GM21515 (cell line): Measurements from ENCODE around the gene CYP24A1.

Experiments used
- ATAC-seq: cut with Tn5 transposase; IDR thresholded peaks from one replicate; pipeline ENCODE4 v1.9.1; 2021; ENCODE audit not compliant: unreplicated experiment

The CYP24A1 gene

DNA sequence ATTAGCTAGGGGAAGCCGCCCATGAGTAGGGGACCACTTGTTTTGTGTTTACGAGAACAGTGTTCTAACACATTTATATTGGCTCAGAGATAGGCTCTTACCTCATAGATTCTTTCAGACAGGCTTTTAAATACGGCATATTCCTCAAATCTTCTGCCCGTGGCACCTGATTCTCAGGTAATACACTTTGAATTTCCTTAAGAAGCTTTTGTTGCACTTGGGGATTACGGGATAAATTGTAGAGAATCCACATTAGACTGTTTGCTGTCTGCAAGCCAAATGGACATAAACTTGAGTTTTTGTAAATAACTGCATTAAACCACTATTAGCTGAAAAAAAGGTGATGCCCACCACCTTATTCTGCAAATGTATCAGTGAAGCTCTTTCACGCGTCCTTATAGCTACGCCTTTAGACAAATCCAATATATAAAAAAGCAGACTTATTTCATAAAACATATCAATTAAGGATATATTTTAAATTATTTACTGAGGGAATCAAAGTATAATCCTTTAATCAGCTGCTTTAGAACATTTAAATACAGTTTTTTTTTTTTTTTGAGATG is 14.8 kb downstream of the CYP24A1 start:
- no peak for ATAC-seq

DNA sequence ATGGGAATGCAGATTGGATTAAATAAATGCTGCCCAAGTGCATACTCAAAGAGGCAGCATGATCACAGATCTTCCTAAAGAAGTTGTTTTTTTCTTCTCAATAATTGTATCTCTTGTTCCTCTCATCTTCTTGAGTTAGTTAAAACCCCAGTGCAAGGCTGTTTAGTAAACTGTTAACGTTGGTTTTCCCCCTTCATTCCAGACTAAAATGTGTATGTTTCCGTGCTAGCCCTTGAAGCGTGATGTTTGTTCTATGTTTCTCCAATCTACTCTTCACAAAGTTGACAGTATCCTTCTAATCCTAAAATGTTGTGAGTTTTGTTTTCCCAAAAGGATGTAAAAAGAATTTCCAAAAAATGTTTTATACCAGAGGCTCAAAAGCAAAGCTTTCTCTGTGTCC is 15.6 kb downstream of the CYP24A1 start:
- no peak for ATAC-seq

DNA sequence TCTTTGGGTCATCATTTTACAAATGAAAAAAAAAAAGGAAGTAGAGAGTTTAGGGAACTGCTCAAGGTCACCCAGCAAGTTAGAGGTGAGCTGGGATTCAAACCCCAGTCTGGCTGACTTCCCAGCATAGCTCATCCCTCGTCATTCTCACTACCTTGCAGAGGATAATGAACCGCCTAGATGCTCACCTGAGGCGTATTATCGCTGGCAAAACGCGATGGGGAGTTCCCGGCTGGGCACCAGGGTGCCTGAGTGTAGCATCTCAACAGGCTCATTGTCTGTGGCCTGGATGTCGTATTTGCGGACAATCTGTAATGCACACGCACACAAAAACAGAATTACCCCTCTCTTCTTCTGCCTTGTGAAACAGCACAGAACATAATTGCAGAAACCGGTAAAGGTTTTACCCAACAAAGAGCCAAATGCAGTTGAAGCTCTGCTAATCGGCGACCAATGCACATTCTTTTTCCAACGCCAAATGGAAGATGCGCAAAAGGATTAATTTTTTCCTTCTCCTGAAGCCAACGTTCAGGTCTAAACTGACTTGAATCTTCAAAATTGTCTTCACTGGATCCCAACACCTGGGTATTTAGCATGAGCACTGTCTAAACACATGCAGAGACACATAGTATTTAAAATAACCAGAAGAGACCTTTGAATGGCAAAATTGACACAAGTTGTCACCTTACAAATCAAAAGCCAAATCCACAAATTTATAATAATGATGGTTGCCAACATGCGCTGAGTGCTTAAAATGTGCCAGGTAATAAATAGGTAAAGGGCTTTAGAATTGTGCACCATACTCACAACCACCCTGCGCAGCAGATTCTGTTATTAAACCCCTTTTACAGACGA is 16.6 kb downstream of the CYP24A1 start:
- ATAC-seq = no peak

DNA sequence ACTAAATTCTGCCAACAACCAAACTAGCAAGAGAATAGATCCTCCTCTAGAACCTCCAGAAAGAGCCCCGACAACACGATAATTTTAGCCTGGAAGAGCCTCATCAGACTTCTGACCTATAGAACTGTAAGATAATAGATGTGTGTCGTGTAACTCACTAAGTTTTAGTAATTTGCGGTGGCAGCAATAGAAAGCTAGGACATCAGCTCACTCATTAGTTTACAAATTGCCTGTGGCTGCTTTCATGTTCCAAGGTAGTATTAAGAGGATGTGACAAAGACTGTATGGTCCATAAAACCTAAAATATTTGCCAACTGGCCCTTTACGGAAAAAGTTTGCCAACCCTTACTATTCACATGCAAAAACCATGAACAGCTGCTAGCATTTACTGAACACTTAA is 17.3 kb downstream of the CYP24A1 start:
- no peak for ATAC-seq

DNA sequence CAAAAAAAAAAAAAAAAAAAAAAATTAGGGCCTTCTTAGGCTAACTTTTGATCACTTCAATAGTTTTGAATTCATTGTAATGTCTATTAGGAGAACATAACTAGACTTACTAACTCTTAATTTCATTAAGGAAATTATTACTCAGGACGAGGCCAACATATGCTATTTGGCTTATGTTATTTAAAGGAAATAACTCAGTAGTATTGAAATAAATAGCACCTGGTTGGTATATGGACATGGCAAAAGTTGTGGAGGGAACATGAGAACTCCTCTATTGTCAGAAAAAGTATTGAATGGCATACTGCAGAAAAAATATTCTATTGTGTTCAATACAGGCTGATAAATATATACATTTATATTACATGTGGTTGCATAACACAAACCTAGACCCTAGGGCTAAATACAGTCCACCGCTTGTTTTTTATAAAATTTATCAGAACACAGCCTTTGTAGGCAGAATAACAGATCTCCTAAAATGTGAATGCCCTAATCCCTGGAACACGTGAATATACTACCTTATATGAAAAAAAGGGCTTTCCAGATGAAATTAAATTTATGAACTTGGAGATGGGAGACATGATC is 18.0 kb downstream of the CYP24A1 start:
- ATAC-seq = no peak

DNA sequence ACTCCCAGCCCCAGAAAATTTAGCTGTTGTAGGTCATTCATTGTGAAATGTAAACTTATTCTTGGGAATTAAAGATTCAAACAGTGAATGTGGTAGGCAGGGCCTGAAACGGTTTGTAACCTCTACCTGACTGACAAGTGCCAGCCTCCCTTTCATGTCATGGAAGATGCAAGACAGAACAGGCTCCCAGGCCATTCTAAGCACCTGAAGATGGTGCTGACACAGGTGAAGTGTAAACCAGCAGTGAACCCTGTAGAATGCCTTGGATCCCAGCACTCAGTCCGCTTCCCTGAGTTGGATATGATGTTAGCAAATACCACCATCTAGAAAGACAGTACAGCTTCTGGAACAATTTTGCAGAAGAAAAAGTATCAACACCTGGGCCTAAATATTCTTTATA is 19.3 kb downstream of the CYP24A1 start:
- no peak for ATAC-seq

DNA sequence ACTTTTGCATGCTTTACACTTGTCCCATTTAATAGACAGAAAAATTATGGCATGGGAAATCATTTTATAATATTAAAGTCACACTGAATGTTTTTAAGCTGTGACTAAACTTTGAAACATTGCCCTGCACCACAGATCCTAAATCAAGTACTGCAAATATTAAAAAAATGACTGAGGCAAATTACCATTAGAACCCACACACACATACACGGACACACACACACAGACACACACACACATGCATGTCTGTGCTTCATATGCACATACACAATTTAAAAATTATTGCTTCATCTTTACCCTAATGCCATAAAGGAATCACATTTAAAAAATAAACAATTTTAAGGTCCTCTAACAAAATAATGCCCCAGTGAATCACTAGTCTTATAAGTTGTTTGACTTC is 19.9 kb downstream of the CYP24A1 start:
- no peak for ATAC-seq

DNA sequence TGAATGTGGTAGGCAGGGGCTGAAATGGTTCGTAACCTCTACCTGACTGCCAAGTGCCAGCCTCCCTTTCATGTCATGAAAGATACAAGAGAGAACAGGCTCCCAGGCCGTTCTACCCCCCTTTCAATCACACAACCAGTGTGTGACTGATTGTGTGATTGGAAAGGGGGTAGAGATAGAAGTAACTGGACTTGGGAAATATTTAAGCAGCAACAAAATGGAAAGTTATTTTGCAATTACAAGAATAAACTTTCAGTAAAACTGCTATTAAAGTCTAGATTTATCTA is 20.8 kb downstream of the CYP24A1 start:
- ATAC-seq = no peak

DNA sequence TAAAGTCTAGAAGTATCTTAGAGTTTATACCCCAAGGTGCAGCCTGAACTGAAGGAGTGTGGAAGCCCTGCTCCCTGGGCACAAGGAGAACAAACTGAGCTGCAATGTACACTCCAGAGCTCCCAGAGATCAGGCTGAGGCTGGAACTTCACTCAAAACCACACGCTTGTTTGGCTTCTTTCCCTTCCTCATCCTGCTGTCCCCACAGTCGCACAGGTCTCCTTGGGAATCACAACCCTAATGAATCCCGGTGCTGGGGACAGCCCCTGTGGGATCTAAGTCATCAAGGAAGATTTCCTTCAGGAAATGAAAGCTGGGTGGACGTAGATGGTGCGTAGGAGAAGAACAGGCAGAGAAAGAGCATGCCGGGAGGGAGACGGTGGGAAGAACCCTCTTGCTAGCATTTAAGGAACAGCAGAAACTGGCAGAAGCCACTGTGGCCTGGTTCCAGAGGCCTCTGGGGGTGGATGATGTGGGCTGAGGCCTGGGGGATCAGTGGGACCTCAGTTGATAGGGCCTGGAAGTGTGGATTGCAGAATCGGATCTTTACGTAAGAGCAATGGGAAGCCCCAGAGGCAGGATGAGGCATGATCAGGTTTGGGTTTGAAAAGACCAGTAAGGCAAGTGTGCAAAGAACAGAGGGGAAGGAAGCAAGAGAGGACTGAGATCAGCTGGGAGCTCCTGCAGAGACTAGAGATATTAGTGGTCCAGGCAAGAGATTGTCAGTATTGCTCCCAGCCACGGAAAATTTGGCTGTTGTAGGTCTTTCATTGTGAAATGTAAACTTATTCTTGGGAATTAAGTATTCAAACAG is 21.4 kb downstream of the CYP24A1 start:
- ATAC-seq = no peak

DNA sequence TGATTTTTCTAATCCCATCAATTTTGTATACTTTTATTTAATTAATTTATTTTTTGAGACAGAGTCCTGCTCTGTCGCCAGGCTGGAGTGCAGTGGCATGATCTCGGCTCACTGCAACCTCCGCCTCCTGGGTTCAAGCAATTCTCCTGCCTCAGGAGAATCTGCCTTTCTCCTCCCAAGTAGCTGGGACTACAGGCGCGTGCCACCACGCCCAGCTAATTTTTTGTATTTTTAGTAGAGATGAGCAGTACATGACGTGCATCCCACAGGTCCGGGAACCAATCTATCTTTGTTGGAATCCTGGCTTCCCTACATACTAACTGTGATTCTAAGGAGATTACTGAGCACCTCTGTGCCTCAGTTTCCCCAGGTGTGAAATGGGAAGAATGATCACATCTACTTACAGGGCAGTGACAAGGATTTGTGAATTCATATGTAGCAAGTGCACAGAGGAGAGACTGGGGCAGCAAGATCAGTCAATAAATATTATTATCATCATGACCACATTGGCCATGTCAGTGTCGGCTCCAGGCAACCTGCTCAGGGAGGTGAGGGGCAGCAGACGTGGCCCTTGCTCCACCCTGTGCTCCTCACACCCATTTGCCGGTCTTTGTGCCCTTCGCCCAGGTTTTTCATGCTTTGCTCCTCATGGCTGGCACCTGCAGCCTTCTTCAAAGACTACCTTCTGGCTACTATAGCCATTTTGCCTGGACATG is 22.1 kb downstream of the CYP24A1 start:
- no peak for ATAC-seq

DNA sequence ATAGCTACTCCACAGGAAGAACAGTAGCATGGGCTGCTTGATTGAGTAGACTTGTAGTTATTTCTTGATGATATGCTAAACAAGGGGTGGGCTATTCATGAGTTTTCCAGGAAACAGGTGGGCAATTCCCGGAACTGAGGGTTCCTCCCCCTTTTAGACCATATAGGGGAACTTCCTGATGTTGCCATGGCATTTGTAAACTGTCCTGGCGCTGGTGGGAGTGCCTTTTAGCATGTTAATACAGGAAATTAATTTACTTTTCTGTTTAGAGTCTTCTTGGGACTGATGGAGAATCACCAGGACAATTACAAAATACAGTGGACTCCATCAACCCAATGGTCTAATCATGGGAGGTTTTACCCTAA is 22.7 kb downstream of the CYP24A1 start:
- ATAC-seq = no peak

DNA sequence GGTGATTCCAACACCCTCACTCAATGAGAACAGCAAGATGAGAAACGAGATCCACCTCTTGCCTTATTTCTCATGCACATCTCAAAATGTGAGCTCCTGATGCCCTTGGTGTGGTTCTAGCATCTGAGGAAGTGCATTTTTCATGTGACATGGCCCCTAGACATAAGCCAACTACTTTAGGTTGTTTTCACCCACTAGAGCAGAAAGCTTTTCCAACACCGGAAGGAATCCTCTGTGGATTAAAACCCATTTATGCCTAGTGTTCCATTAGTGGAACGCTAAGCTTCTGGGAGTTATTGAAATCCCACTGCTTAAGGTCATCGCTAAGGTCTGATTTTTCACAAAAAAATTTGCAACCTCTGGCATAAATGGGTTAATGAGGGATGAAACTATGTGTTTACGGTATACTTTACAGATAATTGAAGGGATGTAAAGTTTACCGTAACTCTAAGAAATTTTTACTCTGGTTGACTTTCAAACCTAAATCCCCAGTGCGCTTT is 24.0 kb downstream of the CYP24A1 start:
- no peak for ATAC-seq

DNA sequence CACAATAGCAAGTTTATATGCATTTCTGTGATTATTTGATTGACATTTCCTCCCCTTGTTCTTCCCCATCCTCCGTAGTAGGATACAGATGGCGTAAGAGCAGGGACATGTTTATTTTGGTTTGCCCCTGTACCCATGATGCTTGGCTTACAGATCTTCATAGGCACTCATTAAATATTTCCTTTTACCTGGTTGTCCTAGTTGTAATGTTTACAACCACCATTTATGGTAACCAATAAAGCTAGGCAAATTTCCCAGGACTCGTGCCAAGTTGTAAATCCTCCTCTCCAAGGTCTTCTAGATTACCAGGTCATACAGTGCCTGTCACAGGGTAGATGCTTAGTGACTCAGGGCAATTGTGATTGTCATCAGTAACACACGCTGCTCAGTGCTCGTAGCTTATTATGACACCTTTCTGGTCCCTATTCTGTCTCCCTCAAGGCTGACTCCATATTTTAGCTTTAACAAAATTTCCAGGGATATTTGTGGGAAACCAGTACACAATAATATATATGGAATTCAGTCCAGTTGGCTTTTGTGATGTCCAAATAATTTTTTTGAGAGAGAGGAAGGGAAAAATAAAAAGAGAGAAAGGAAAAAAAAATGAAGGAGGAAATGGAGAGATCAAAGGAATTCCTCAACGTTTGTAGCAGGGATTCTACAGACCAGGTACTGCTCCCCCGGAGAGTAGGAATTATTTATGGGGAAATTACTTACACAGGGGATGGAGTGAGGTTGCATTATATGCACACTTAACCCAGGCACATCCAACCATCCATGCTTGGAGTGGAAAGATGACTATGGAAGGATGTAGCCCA is 24.6 kb downstream of the CYP24A1 start:
- no peak for ATAC-seq

DNA sequence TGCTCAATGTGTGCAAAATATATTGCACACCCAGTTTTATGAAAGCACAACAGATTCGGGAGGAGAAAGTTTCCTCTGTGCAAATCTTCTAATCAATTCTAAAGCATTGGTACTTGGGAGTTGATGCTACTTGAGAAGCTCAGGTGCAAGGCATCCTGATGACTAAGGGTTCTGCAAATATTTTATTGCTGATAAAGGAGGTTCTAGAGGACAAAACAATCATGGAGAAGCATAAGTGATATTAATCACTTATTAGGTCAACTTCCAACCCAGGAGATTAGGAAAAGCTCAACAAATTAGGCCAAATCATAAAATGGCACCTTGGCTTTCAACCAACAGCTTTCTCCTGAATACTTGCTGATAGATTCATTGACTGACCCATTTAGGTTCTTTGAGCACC is 27.1 kb downstream of the CYP24A1 start:
- no peak for ATAC-seq

DNA sequence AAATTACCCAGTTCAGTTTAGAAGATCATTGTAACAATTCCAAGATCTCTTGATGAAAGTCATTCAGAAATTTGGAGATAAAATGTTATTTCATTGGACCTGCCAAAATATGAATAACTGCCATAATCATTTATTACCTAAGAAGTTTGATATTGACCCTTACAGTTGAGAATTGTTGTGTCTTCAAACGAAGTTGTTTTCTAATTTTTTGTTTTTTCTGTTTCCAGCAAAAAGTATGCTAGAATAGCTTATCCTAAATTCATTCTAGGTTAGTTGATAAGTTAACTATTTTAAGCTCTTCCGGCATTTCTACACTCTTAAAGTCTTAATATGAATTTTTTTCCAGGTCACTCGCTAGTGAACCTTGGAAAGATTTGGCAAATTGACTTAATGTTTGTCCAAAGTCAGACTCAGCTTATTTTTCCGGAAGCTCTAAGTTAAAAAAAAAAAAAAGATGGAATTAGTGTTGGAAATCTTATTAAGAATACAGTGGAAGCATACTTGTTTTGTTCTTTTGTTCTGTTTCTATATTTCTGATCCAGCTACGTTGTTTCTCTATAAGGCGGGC is 28.9 kb downstream of the CYP24A1 start:
- ATAC-seq = no peak

DNA sequence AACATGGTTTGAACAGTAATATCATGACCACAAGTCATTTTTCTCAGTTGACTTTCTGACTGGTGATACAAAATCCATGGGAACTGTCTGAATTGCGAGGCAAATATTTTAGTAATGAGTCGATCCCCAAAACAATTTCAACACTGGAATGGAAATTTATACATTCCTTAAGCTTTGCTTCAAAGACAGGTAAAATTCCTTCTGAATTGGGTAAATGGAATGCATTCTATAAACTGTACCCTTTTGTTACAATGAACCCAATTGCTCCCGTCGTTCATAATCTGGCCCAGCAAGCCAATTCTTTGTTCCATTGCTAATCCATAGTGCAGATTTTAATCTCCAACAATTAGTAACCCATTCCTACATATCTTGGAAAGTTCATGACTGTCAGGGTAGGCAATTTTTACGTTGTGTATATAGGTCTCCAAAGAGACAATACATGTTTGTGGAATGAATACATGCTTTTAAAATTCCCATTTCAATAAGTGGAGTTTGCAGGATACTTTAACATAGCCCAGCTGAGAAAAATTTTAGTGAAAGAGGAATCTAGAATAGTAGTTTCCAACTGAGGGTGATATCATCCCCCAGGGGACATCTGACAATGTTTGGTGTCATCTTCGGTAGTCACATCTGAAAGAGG is 32.7 kb downstream of the CYP24A1 start:
- no peak for ATAC-seq

DNA sequence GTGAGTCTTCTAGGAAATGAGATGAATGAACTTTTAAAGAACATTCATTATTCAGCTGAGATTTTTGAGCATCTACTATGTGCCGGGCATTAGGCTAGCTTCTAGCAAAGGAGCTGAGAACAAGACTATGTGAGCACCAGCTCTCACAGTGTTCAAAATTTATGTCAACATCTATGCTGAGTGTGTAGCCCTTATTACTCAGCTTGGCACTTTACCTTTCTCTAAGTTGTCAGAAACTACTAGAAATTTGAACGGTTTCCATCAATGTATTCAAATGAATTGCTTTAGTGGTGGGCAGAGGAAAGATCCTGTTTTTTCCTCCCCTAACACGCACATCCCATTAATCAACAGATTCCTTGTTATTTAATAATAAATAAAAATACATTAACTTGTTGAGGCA is 33.3 kb downstream of the CYP24A1 start:
- ATAC-seq = no peak

DNA sequence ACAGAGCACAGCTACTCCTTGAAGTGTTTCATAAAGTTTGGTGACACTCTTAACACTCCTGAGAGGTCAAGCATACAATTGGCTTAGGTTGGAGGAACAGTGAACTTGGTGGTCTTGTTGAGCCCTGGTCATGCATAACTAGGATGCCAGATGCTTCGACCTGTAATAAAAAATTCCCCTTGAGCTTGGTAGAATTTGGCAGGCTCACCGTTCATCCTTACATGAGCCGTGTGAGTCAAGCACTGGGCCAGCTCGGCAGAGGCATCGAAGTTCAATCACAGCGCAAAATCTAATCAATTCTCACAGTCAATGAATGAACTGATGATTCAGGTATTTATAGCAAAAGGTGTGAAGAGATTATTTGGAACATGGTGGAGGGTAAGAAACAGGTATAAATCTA is 33.7 kb downstream of the CYP24A1 start:
- no peak for ATAC-seq

DNA sequence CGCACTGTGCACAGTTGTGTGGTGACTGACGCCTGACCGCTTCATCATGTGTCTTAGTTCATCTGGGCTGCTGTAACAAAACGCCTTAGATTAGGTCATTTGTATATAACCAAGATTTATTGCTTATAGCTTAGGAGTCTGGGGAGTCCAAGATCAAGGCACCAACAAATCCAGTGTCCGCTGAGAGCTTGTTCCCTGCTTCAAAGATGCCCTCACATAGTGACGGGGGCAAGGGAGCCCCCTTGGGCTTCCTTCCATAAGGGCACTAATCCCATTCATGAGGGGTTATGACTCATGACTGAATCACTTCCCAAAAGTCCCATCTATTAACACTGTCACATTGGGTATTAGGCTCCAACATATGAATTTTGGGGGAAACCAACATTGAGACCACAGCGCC is 34.6 kb downstream of the CYP24A1 start:
- no peak for ATAC-seq
